ENCODE data around the gene HES7.

The HES7 gene

GRCh38 chr17:8161289-8162232 is 37.7 kb upstream of the HES7 start:
- no peaks in the 10 kb centered on the region for H3F3A ChIP-seq (ENCODE audit: insufficient read depth, low read length)
- peak overlapping the region; percentile 73 for H3K27ac ChIP-seq (ENCODE audit: low read depth, low read length, poor library complexity, severe bottlenecking)
- peaks cover 52% of the 10 kb centered on the region for H3K4me1 ChIP-seq (ENCODE audit: insufficient read depth, low read length, severe bottlenecking)
- peak overlapping the region; percentile 99 for H3K9ac ChIP-seq (ENCODE audit: low read length)
- H4K20me1 ChIP-seq (ENCODE audit: insufficient read depth, low read length) = no peaks in the 10 kb centered on the region
- no peaks in the 10 kb centered on the region for H3K27me3 ChIP-seq (ENCODE audit: insufficient read depth, low read length)
- no peak overlapping the region for H2AFZ ChIP-seq (ENCODE audit: low read length)
- H3K9me2 ChIP-seq (ENCODE audit: low read depth, low read length) = no peaks in the 10 kb centered on the region
- H3K36me3 ChIP-seq (ENCODE audit: insufficient read depth, low read length) = peaks cover 27% of the 10 kb centered on the region
- H3K4me3 ChIP-seq (ENCODE audit: low read depth, low read length, poor library complexity, severe bottlenecking) = peak overlapping the region; percentile 99
- TF ChIP-seq, protein P1, sequence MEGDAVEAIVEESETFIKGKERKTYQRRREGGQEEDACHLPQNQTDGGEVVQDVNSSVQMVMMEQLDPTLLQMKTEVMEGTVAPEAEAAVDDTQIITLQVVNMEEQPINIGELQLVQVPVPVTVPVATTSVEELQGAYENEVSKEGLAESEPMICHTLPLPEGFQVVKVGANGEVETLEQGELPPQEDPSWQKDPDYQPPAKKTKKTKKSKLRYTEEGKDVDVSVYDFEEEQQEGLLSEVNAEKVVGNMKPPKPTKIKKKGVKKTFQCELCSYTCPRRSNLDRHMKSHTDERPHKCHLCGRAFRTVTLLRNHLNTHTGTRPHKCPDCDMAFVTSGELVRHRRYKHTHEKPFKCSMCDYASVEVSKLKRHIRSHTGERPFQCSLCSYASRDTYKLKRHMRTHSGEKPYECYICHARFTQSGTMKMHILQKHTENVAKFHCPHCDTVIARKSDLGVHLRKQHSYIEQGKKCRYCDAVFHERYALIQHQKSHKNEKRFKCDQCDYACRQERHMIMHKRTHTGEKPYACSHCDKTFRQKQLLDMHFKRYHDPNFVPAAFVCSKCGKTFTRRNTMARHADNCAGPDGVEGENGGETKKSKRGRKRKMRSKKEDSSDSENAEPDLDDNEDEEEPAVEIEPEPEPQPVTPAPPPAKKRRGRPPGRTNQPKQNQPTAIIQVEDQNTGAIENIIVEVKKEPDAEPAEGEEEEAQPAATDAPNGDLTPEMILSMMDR (IDR thresholded peaks at IDR 0.05; ENCODE audit: low read length) = no peak
- TF ChIP-seq EZH2 (IDR thresholded peaks at IDR 0.05; ENCODE audit: borderline replicate concordance, low read length) = no peak
- no peaks in the 10 kb centered on the region for H3K9me3 ChIP-seq (ENCODE audit: low read length)
- H3K4me2 ChIP-seq (ENCODE audit: low read length) = peak overlapping the region; percentile 92
- peaks cover 9% of the 10 kb centered on the region; the same call in 1 of the 2 replicates for H3K79me2 ChIP-seq (ENCODE audit: insufficient read depth, low read length)

DNA sequence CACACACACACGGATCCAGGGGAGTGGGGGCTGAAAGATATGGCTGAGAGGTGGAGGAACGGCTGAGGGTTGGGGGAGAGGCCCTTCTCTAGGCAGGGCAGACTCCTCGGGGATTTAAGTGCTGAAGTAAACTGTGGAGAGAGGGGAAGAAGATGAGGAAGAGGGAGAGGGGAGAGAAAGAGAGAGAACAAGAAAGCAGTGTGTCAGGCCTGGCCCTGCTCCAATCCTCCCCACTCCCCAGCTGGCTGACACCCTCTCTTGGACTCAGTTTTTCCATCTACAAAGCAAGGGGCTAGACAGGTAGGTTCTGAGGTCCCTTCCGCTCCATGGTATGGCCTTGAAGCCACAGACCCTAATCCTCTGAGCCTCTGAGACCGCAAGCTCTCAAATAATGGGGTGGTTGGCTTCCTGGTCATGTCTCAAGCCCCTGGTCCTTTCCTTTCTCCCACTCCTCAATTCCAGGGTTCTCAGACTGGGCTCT is 36.9 kb upstream of the HES7 start:
- Histone ChIP-seq H3K27ac (ENCODE audit: low read depth, low read length, poor library complexity, severe bottlenecking) (peak overlapping the region; percentile 73), H3K4me2 (ENCODE audit: low read length) (peak overlapping the region; percentile 92), H3K4me1 (ENCODE audit: insufficient read depth, low read length, severe bottlenecking) (peaks cover 54% of the 10 kb centered on the region), H2AFZ (ENCODE audit: low read length) (no peak overlapping the region), H3K4me3 (ENCODE audit: low read depth, low read length, poor library complexity, severe bottlenecking) (peak overlapping the region; percentile 99), H3K9me3 (ENCODE audit: low read length) (no peaks in the 10 kb centered on the region), H3K27me3 (ENCODE audit: insufficient read depth, low read length) (no peaks in the 10 kb centered on the region), H3K79me2 (ENCODE audit: insufficient read depth, low read length) (peaks cover 9% of the 10 kb centered on the region; the same call in 1 of the 2 replicates), H3F3A (ENCODE audit: insufficient read depth, low read length) (no peaks in the 10 kb centered on the region), H3K9me2 (ENCODE audit: low read depth, low read length) (no peaks in the 10 kb centered on the region), H3K9ac (ENCODE audit: low read length) (peak overlapping the region; percentile 99; the same call in 1 of the 2 replicates), H4K20me1 (ENCODE audit: insufficient read depth, low read length) (no peaks in the 10 kb centered on the region), H3K36me3 (ENCODE audit: insufficient read depth, low read length) (peaks cover 27% of the 10 kb centered on the region)
- TF ChIP-seq EZH2 (IDR thresholded peaks at IDR 0.05; ENCODE audit: borderline replicate concordance, low read length) = no peak
- TF ChIP-seq, protein P1 (IDR thresholded peaks at IDR 0.05; ENCODE audit: low read length) = no peak

- Histone ChIP-seq H3K27ac (ENCODE audit: low read depth, low read length, poor library complexity, severe bottlenecking) (no peak overlapping the region), H3K9ac (ENCODE audit: low read length) (no peak overlapping the region)
- TF ChIP-seq, protein P1 (IDR thresholded peaks at IDR 0.05; ENCODE audit: low read length) = no peak
- no peak for TF ChIP-seq EZH2 (IDR thresholded peaks at IDR 0.05; ENCODE audit: borderline replicate concordance, low read length)
Measured at GRCh38 chr17:8160224-8160577, 36.3 kb upstream of the HES7 start.

More at GRCh38 chr17:8160224-8160577, 36.3 kb upstream of the HES7 start:
- Histone ChIP-seq H3K9me2 (ENCODE audit: low read depth, low read length) (no peaks in the 10 kb centered on the region), H3F3A (ENCODE audit: insufficient read depth, low read length) (no peaks in the 10 kb centered on the region), H3K36me3 (ENCODE audit: insufficient read depth, low read length) (peaks cover 27% of the 10 kb centered on the region), H3K4me1 (ENCODE audit: insufficient read depth, low read length, severe bottlenecking) (peaks cover 59% of the 10 kb centered on the region), H4K20me1 (ENCODE audit: insufficient read depth, low read length) (no peaks in the 10 kb centered on the region), H3K4me2 (ENCODE audit: low read length) (no peak overlapping the region), H3K27me3 (ENCODE audit: insufficient read depth, low read length) (no peaks in the 10 kb centered on the region), H3K4me3 (ENCODE audit: low read depth, low read length, poor library complexity, severe bottlenecking) (no peak overlapping the region), H3K9me3 (ENCODE audit: low read length) (no peaks in the 10 kb centered on the region), H2AFZ (ENCODE audit: low read length) (no peak overlapping the region), H3K79me2 (ENCODE audit: insufficient read depth, low read length) (peaks cover 9% of the 10 kb centered on the region; the same call in 1 of the 2 replicates)

All from OCI-LY1 (cell line).